ENCODE measurements around the gene OTOP2.

DNA sequence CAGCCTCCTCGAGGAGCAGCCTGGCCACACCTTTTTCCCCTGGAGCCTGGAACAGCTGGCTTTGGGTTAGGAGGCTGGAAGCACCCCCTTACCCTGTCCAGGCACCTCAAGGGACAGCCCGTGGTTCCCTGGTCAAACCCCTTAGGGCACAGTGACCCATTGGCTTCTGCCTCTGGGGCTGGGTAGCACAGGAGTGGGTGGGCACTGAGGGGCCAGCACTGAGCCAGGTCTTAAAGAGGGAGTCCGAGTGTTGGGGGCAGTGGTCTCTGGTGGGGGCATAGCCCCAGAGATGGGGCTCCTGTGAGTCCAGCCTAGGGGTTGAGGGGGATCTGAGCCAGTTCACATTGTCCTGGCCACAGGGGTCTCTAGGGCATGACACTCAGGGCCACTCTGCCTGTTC, 27.0 kb downstream of the OTOP2 start:
- TF ChIP-seq, protein P1, sequence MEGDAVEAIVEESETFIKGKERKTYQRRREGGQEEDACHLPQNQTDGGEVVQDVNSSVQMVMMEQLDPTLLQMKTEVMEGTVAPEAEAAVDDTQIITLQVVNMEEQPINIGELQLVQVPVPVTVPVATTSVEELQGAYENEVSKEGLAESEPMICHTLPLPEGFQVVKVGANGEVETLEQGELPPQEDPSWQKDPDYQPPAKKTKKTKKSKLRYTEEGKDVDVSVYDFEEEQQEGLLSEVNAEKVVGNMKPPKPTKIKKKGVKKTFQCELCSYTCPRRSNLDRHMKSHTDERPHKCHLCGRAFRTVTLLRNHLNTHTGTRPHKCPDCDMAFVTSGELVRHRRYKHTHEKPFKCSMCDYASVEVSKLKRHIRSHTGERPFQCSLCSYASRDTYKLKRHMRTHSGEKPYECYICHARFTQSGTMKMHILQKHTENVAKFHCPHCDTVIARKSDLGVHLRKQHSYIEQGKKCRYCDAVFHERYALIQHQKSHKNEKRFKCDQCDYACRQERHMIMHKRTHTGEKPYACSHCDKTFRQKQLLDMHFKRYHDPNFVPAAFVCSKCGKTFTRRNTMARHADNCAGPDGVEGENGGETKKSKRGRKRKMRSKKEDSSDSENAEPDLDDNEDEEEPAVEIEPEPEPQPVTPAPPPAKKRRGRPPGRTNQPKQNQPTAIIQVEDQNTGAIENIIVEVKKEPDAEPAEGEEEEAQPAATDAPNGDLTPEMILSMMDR (IDR thresholded peaks at IDR 0.05; ENCODE audit: insufficient read depth, low read length, poor library complexity, severe bottlenecking): no peak
- no peak for TF ChIP-seq EZH2phosphoT487 (conservative IDR thresholded peaks at IDR 0.05; ENCODE audit: low read length)

Data from SU-DHL-6 (cell line).